Measurements from ENCODE around the gene SAXO2.
"Not testable (repeated sequence)": the region's sequence is repeated elsewhere in the genome, so short reads cannot be mapped to it uniquely, and the experiment has no call there.

Gene SAXO2

GRCh38 chr15:82333603-82334553 is 71.3 kb downstream of the SAXO2 start:
- not testable (repeated sequence) for DNase-seq (ENCODE audit: low spot score)
